Mononuclear cell (primary cell): ENCODE data around the gene HHATL. TPM values are rescaled to one million over a fixed set of nuclear protein-coding genes. Genes with fewer than 3 reads are reported as not detected.

Experiments used
- H3K27me3 ChIP-seq: 2 replicates; pipeline ENCODE4 v1.6.0; 2011; ENCODE audit warnings: low read length, control low read depth; ENCODE audit not compliant: insufficient read depth
- H3K4me1 ChIP-seq: 2 replicates; pipeline ENCODE4 v1.5.1; 2011; ENCODE audit warnings: mild to moderate bottlenecking, low read length, control low read depth; ENCODE audit not compliant: insufficient read depth
- H3K4me3 ChIP-seq: 2 replicates; pipeline ENCODE4 v1.5.1; 2011; ENCODE audit warnings: mild to moderate bottlenecking, low read length, moderate library complexity
- H3K9me3 ChIP-seq: 2 replicates; pipeline ENCODE4 v1.5.1; 2011; ENCODE audit warnings: low read depth, mild to moderate bottlenecking, control low read depth, low read length
- total RNA-seq: library from RNA; depleted of rRNA; stranded (reverse); fragments of >200 nt; gene quantifications from one replicate; pipeline ENCODE4 v1.2.3, GENCODE V29; 2012

HHATL gene, protein sequence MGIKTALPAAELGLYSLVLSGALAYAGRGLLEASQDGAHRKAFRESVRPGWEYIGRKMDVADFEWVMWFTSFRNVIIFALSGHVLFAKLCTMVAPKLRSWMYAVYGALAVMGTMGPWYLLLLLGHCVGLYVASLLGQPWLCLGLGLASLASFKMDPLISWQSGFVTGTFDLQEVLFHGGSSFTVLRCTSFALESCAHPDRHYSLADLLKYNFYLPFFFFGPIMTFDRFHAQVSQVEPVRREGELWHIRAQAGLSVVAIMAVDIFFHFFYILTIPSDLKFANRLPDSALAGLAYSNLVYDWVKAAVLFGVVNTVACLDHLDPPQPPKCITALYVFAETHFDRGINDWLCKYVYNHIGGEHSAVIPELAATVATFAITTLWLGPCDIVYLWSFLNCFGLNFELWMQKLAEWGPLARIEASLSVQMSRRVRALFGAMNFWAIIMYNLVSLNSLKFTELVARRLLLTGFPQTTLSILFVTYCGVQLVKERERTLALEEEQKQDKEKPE
- total RNA-seq = not detected

GRCh38 chr3:42702066-42702951 is at the start of gene HHATL:
Gene HHATL, minus strand, starts transcription at chr3:42702798. Its CDS starts 1,972 bp downstream, at chr3:42700826.
- H3K27me3 ChIP-seq = no peaks in the 10 kb centered on the region
- no peaks in the 10 kb centered on the region for H3K4me1 ChIP-seq
- no peak within 1 kb of the TSS for H3K4me3 ChIP-seq

GRCh38 chr3:42751609-42752008 is 49.0 kb upstream of the HHATL start:
- no peak overlapping the region for H3K4me3 ChIP-seq
- H3K27me3 ChIP-seq = no peaks in the 10 kb centered on the region
- H3K4me1 ChIP-seq = peaks cover 29% of the 10 kb centered on the region
- H3K9me3 ChIP-seq = no peaks in the 10 kb centered on the region

More at GRCh38 chr3:42702066-42702951, at the start of gene HHATL:
- H3K9me3 ChIP-seq = no peaks in the 10 kb centered on the region

- no peaks in the 10 kb centered on the region for H3K9me3 ChIP-seq
- no peaks in the 10 kb centered on the region for H3K27me3 ChIP-seq
- peaks cover 31% of the 10 kb centered on the region for H3K4me1 ChIP-seq
- no peak overlapping the region for H3K4me3 ChIP-seq
Observed at GRCh38 chr3:42750834-42751233, 48.2 kb upstream of the HHATL start.

- peaks cover 28% of the 10 kb centered on the region for H3K4me1 ChIP-seq
- no peak overlapping the region for H3K4me3 ChIP-seq
- H3K27me3 ChIP-seq = no peaks in the 10 kb centered on the region
- no peaks in the 10 kb centered on the region for H3K9me3 ChIP-seq
Observed at GRCh38 chr3:42749753-42750231, 47.2 kb upstream of the HHATL start.

DNA sequence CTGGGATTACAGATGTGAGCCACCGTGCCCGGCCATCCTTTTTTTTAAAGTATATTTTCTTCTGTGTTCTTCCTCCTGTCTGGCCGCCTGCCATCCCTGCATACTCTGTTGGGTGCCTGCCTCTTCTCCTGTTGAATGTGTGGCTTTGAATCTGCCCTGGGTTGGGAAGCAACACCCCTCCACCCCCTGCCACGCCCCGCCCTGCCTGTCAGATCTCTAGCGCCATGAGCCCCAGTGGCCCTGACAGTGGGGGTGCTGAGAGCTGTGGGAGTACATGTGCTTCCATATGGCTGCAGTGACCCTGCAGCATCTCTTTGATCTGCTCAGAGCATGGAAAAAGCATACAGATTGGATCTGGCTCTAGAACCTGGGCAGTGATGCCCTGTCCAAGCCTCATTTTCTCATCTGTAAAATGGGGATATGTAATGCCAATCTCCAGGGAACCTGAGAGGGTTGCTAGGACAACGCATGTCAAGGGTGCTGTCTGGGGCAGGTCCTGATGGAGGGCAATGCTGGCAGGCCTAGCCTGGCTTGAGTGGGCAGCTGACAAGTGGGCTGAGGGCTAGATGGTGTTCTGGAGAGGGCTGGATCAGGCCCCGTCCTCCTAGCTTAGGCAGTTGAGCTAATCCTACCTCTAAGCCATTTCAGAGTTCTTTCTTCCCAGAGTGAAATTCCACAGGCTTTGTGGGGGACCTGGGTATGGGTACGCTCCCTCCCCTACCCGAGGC is 46.6 kb upstream of the HHATL start:
- no peak overlapping the region for H3K4me3 ChIP-seq
- H3K9me3 ChIP-seq = no peaks in the 10 kb centered on the region
- H3K27me3 ChIP-seq = no peaks in the 10 kb centered on the region
- H3K4me1 ChIP-seq = peaks cover 28% of the 10 kb centered on the region

GRCh38 chr3:42747581-42747980 is 45.0 kb upstream of the HHATL start:
- Histone ChIP-seq H3K9me3 (no peaks in the 10 kb centered on the region), H3K27me3 (no peaks in the 10 kb centered on the region), H3K4me1 (peaks cover 28% of the 10 kb centered on the region), H3K4me3 (no peak overlapping the region)

GRCh38 chr3:42746455-42747450 is 44.2 kb upstream of the HHATL start:
- Histone ChIP-seq H3K27me3 (no peaks in the 10 kb centered on the region), H3K4me3 (no peak overlapping the region), H3K9me3 (no peaks in the 10 kb centered on the region), H3K4me1 (peaks cover 28% of the 10 kb centered on the region)

GRCh38 chr3:42745776-42746454 is 43.3 kb upstream of the HHATL start:
- Histone ChIP-seq H3K9me3 (no peaks in the 10 kb centered on the region), H3K4me1 (peaks cover 28% of the 10 kb centered on the region), H3K27me3 (no peaks in the 10 kb centered on the region), H3K4me3 (no peak overlapping the region)

DNA sequence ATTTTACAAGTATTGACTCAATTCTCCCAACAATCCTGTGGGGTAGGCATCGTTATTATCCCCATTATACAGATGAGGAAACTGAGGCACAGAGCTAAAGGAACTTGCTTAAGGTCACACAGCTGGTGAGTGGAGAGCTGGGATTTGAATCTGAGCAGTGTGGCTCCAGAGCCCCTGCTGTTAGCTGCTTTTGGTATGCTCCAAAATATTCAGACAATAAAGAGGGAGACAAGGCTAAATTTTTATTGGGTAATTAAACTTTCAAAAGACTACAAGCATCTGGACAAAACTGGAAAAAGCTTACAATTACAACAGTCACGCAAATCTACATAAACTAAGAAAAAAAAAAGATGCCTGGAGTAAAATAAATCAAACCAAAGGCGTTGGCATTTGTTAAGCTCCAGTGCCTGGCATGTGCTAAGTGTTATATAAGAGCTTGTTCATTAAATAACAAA is 42.7 kb upstream of the HHATL start:
- Histone ChIP-seq H3K9me3 (no peaks in the 10 kb centered on the region), H3K27me3 (no peaks in the 10 kb centered on the region), H3K4me3 (no peak overlapping the region), H3K4me1 (peaks cover 28% of the 10 kb centered on the region)

GRCh38 chr3:42743204-42743995 is 40.8 kb upstream of the HHATL start:
- no peaks in the 10 kb centered on the region for H3K27me3 ChIP-seq
- peaks cover 23% of the 10 kb centered on the region for H3K4me1 ChIP-seq
- no peak overlapping the region for H3K4me3 ChIP-seq
- no peaks in the 10 kb centered on the region for H3K9me3 ChIP-seq

DNA sequence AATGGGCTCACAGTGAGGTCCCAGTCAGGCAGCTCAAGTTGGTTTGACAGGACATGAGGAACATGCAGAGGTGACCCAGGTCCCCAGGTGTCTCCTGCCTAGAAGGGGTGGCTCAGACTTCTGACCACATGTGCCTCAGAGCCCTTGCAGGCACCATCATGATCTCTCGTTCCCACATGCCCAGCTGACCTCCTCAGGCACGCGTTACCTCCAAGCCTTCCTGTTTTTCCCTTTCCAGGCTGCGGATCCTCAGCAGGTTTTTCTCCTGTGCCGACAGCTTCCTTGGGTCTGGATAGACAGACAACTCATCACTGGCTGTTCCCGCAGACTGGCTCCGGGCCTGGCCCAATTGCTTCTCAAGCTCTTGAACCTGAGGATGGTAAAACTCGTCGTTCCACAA is 40.1 kb upstream of the HHATL start:
- no peaks in the 10 kb centered on the region for H3K27me3 ChIP-seq
- peaks cover 16% of the 10 kb centered on the region for H3K4me1 ChIP-seq
- H3K4me3 ChIP-seq = no peak overlapping the region
- no peaks in the 10 kb centered on the region for H3K9me3 ChIP-seq

DNA sequence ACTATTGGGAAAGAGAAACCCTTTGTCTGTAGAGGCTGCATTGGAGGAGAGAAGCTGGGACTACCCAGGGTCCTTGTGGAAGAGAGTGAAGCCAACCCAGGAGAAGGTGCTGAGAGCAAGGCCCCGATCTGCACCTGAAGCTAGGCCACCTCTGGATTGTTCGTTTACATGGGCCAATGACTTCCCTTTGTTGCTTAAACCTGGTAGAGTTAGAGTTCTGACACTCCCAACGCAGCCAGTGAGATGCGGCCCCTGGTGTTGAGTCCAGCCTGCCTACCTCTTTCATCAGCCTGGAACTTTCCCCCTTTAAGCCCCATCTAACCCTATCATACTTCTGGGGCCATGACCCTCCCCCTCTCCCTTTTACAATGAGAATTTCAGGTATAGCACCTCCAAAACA is 39.7 kb upstream of the HHATL start:
- Histone ChIP-seq H3K4me1 (peaks cover 11% of the 10 kb centered on the region), H3K4me3 (no peak overlapping the region), H3K27me3 (no peaks in the 10 kb centered on the region), H3K9me3 (no peaks in the 10 kb centered on the region)

- Histone ChIP-seq H3K4me3 (no peak overlapping the region), H3K27me3 (no peaks in the 10 kb centered on the region), H3K4me1 (peaks cover 7% of the 10 kb centered on the region), H3K9me3 (no peaks in the 10 kb centered on the region)
Observed at GRCh38 chr3:42741796-42742195, 39.2 kb upstream of the HHATL start.
